ENCODE data around the gene ELK3. TPM values are rescaled to one million over a fixed set of nuclear protein-coding genes. Genes with fewer than 3 reads are reported as not detected.

Gene ELK3
- total RNA-seq, 1 experiment from 2014 or later: 0.45 TPM

DNA sequence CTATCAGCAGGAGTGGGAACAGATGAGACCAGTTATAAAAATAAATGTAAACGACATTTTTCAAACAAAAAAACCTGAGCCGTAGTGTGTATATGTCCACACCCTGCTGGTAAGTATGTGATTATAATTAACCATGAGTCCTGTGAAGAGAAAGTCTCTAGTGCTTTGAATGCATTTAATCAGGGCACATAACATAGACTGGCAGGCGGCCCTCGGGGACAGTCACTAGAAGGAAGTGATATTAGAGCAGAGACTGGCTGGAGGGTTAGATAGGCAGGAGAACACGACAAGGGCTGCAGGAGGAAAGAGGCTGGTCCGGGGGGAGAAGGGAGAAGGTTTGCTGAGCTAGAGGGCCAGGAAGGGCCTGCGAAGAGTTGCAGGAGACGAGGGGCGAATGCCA lies 23.8 kb upstream of the ELK3 start:
- Mint-ChIP-seq H3K27ac (ENCODE audit: unreplicated experiment) (no peak overlapping the region), H3K9me3 (ENCODE audit: unreplicated experiment) (no peaks in the 10 kb centered on the region), H3K4me1 (ENCODE audit: low read depth, unreplicated experiment) (no peaks in the 10 kb centered on the region), H3K4me3 (ENCODE audit: unreplicated experiment) (no peak overlapping the region), H3K36me3 (ENCODE audit: insufficient read depth, unreplicated experiment) (no peaks in the 10 kb centered on the region), H3K27me3 (ENCODE audit: insufficient read depth, unreplicated experiment) (peaks cover 13% of the 10 kb centered on the region)
- BruUV-seq (replicated peaks): no TSS peak
- intact Hi-C loops (cut with micrococcal nuclease; ENCODE audit: unreplicated experiment): no loop called here
- TF ChIP-seq, protein P1, sequence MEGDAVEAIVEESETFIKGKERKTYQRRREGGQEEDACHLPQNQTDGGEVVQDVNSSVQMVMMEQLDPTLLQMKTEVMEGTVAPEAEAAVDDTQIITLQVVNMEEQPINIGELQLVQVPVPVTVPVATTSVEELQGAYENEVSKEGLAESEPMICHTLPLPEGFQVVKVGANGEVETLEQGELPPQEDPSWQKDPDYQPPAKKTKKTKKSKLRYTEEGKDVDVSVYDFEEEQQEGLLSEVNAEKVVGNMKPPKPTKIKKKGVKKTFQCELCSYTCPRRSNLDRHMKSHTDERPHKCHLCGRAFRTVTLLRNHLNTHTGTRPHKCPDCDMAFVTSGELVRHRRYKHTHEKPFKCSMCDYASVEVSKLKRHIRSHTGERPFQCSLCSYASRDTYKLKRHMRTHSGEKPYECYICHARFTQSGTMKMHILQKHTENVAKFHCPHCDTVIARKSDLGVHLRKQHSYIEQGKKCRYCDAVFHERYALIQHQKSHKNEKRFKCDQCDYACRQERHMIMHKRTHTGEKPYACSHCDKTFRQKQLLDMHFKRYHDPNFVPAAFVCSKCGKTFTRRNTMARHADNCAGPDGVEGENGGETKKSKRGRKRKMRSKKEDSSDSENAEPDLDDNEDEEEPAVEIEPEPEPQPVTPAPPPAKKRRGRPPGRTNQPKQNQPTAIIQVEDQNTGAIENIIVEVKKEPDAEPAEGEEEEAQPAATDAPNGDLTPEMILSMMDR (IDR thresholded peaks at IDR 0.05; ENCODE audit: insufficient read depth in 1 of 2, low read depth in 1 of 2, low read length in 1 of 2, severe bottlenecking in 1 of 2, unreplicated experiment in 1 of 2): no peak
- ChIA-PET POLR2A (no interaction called here), CTCF (interaction anchor here (0.6 kb wide), 1 partner anchor 45 kb away, joined by 3 read pairs; no protein-coding TSS in a partner anchor)
- Histone ChIP-seq H3K9me3 (no peaks in the 10 kb centered on the region), H3K4me3 (ENCODE audit: low read depth, low read length) (no peak overlapping the region), H3K4me1 (no peaks in the 10 kb centered on the region), H3K36me3 (ENCODE audit: control insufficient read depth, insufficient read depth, low read length) (no peaks in the 10 kb centered on the region), H3K27me3 (replicated peaks; ENCODE audit: control insufficient read depth, insufficient read depth, low read length) (no peaks in the 10 kb centered on the region)
- DNase-seq: no peak

DNA sequence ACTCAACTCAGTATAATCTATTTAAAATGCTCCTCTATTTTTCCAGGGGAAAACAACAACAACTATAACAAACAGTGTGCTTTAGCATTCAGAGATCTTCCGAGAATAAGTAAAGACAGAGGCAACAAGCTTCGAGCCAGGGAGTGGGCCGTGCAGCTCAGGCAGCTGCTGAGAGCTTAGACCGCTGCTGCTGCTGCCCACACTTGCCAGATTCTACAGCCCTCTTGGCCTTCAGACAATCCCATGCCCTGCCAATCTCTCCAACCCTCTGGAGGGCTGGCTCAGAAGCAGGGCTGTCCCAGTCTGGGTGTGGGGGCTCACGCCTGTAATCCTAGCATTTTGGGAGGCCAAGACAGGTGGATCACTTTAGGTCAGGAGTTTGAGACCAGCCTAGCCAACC lies 23.4 kb upstream of the ELK3 start:
- Mint-ChIP-seq H3K27me3 (ENCODE audit: insufficient read depth, unreplicated experiment) (peaks cover 13% of the 10 kb centered on the region), H3K36me3 (ENCODE audit: insufficient read depth, unreplicated experiment) (no peaks in the 10 kb centered on the region), H3K27ac (ENCODE audit: unreplicated experiment) (no peak overlapping the region), H3K9me3 (ENCODE audit: unreplicated experiment) (no peaks in the 10 kb centered on the region), H3K4me1 (ENCODE audit: low read depth, unreplicated experiment) (no peaks in the 10 kb centered on the region), H3K4me3 (ENCODE audit: unreplicated experiment) (no peak overlapping the region)
- Histone ChIP-seq H3K4me1 (no peaks in the 10 kb centered on the region), H3K9me3 (no peaks in the 10 kb centered on the region), H3K4me3 (ENCODE audit: low read depth, low read length) (no peak overlapping the region), H3K27me3 (replicated peaks; ENCODE audit: control insufficient read depth, insufficient read depth, low read length) (no peaks in the 10 kb centered on the region), H3K36me3 (ENCODE audit: control insufficient read depth, insufficient read depth, low read length) (no peaks in the 10 kb centered on the region)
- intact Hi-C loops (cut with micrococcal nuclease; ENCODE audit: unreplicated experiment): no loop called here
- POLR2A ChIA-PET: no interaction called here
- CTCF ChIA-PET: interaction anchor here (0.6 kb wide), 1 partner anchor 45 kb away, joined by 3 read pairs; no protein-coding TSS in a partner anchor
- no TSS peak for BruUV-seq (replicated peaks)
- TF ChIP-seq, protein P1 (IDR thresholded peaks at IDR 0.05; ENCODE audit: insufficient read depth in 1 of 2, low read depth in 1 of 2, low read length in 1 of 2, severe bottlenecking in 1 of 2, unreplicated experiment in 1 of 2): no peak
- no peak for DNase-seq

DNA sequence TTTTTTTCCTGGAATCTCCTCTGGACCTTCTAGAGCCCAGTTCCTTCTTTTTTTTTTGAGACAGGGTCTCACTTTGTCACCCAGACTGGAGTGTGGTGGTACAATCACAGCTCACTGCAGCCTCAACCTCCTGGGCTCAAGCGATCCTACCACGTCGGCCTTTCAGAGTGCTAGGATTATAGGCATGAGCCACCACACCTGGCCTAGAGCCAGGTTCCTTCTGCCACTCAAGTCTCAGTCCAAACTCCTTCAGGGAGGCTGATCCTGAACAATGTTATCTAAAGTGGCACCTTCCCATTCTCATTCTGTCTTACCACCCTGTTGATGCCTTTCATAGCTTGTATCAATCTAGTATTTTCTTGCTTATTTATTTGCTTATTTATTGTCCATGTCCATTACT lies 22.3 kb upstream of the ELK3 start:
- no peak overlapping the region for H3K4me3 ChIP-seq (ENCODE audit: low read depth, low read length)
- no peak overlapping the region for H3K4me3 Mint-ChIP-seq (ENCODE audit: unreplicated experiment)
- no peaks in the 10 kb centered on the region for H3K36me3 ChIP-seq (ENCODE audit: control insufficient read depth, insufficient read depth, low read length)
- intact Hi-C loops (cut with micrococcal nuclease; ENCODE audit: unreplicated experiment): no loop called here
- BruUV-seq (replicated peaks): no TSS peak
- DNase-seq: no peak
- H3K9me3 ChIP-seq: no peaks in the 10 kb centered on the region
- no peaks in the 10 kb centered on the region for H3K27me3 ChIP-seq (replicated peaks; ENCODE audit: control insufficient read depth, insufficient read depth, low read length)
- TF ChIP-seq, protein P1 (IDR thresholded peaks at IDR 0.05; ENCODE audit: insufficient read depth in 1 of 2, low read depth in 1 of 2, low read length in 1 of 2, severe bottlenecking in 1 of 2, unreplicated experiment in 1 of 2): no peak
- ChIA-PET CTCF (no interaction called here), POLR2A (no interaction called here)
- peaks cover 13% of the 10 kb centered on the region for H3K27me3 Mint-ChIP-seq (ENCODE audit: insufficient read depth, unreplicated experiment)
- H3K27ac Mint-ChIP-seq (ENCODE audit: unreplicated experiment): no peak overlapping the region
- no peaks in the 10 kb centered on the region for H3K36me3 Mint-ChIP-seq (ENCODE audit: insufficient read depth, unreplicated experiment)
- no peaks in the 10 kb centered on the region for H3K4me1 Mint-ChIP-seq (ENCODE audit: low read depth, unreplicated experiment)
- H3K4me1 ChIP-seq: no peaks in the 10 kb centered on the region
- H3K9me3 Mint-ChIP-seq (ENCODE audit: unreplicated experiment): no peaks in the 10 kb centered on the region

Measured in Caco-2 (cell line).